ENCODE measurements around the gene CAPZB.

Gene CAPZB

DNA sequence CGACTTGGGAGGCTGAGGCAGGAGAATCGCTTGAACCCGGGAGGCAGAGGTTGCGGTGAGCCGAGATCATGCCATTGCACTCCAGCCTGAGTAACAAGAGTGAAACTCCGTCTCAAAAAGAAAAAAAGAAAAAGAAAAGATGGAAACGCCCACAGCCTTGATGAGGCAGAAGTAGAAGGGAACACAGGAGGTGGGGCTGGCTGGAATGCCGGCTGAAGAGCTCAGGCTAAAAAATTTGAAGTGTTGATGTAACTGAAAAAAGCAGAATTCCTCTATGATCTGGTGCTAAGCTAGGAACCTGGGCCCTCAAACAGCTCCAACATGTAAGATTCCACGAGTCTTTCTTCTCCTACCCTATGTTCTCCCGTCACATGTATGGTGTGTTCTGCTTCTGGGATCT is 119.6 kb downstream of the CAPZB start:
- H3K4me3 ChIP-seq (replicated peaks; ENCODE audit: insufficient read depth, low read length) = no peak overlapping the region
- H3K27ac ChIP-seq (replicated peaks) = no peak overlapping the region
- TF ChIP-seq SPI1 (IDR thresholded peaks at IDR 0.05; ENCODE audit: borderline replicate concordance, low read depth) (no peak), GABPA (IDR thresholded peaks at IDR 0.05; ENCODE audit: low read depth) (no peak), POLR2AphosphoS5 (IDR thresholded peaks at IDR 0.05; ENCODE audit: low read depth) (no peak)
- TF ChIP-seq, protein P1, sequence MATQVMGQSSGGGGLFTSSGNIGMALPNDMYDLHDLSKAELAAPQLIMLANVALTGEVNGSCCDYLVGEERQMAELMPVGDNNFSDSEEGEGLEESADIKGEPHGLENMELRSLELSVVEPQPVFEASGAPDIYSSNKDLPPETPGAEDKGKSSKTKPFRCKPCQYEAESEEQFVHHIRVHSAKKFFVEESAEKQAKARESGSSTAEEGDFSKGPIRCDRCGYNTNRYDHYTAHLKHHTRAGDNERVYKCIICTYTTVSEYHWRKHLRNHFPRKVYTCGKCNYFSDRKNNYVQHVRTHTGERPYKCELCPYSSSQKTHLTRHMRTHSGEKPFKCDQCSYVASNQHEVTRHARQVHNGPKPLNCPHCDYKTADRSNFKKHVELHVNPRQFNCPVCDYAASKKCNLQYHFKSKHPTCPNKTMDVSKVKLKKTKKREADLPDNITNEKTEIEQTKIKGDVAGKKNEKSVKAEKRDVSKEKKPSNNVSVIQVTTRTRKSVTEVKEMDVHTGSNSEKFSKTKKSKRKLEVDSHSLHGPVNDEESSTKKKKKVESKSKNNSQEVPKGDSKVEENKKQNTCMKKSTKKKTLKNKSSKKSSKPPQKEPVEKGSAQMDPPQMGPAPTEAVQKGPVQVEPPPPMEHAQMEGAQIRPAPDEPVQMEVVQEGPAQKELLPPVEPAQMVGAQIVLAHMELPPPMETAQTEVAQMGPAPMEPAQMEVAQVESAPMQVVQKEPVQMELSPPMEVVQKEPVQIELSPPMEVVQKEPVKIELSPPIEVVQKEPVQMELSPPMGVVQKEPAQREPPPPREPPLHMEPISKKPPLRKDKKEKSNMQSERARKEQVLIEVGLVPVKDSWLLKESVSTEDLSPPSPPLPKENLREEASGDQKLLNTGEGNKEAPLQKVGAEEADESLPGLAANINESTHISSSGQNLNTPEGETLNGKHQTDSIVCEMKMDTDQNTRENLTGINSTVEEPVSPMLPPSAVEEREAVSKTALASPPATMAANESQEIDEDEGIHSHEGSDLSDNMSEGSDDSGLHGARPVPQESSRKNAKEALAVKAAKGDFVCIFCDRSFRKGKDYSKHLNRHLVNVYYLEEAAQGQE (IDR thresholded peaks at IDR 0.05; ENCODE audit: insufficient replicate concordance, low read depth) = no peak
- TF ChIP-seq, protein P2, sequence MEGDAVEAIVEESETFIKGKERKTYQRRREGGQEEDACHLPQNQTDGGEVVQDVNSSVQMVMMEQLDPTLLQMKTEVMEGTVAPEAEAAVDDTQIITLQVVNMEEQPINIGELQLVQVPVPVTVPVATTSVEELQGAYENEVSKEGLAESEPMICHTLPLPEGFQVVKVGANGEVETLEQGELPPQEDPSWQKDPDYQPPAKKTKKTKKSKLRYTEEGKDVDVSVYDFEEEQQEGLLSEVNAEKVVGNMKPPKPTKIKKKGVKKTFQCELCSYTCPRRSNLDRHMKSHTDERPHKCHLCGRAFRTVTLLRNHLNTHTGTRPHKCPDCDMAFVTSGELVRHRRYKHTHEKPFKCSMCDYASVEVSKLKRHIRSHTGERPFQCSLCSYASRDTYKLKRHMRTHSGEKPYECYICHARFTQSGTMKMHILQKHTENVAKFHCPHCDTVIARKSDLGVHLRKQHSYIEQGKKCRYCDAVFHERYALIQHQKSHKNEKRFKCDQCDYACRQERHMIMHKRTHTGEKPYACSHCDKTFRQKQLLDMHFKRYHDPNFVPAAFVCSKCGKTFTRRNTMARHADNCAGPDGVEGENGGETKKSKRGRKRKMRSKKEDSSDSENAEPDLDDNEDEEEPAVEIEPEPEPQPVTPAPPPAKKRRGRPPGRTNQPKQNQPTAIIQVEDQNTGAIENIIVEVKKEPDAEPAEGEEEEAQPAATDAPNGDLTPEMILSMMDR (IDR thresholded peaks at IDR 0.05; ENCODE audit: insufficient read depth, low read length) = no peak
- DNase-seq (ENCODE audit: low read depth in 1 of 2, low spot score in 1 of 2) = no peak
- H3K27me3 ChIP-seq (ENCODE audit: insufficient read depth, poor library complexity, severe bottlenecking) = no peaks in the 10 kb centered on the region

GRCh38 chr1:19363536-19364152 is 121.7 kb downstream of the CAPZB start:
- no peaks in the 10 kb centered on the region for H3K27me3 ChIP-seq (ENCODE audit: insufficient read depth, poor library complexity, severe bottlenecking)

DNA sequence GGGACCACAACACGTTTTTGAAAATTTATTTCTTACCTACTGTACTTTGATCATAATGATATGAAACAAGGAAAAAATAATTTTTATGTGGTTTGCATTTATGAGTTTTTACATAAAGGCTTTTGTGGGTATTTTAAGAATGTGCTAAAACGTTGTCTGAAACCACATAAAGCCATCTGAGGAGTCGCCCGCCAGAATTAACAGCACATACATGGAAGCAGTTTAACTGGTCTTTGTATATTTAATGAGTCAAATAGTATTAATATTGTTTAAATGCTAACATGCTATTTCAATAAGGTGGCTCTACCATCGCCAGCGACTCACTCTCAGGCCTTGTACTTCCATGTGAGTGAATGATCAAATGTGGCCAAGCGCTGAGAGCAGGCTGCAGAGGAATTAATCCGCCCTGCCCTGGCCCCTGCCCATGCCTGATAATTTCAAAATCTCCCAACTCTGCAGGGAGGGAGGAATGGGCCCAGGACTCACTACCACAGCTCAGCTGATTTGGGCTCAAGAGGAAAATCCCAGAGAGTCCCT is 123.7 kb downstream of the CAPZB start:
- DNase-seq (ENCODE audit: low read depth in 1 of 2, low spot score in 1 of 2) = no peak
- Histone ChIP-seq H3K27ac (replicated peaks) (no peak overlapping the region), H3K27me3 (ENCODE audit: insufficient read depth, poor library complexity, severe bottlenecking) (no peaks in the 10 kb centered on the region), H3K4me3 (replicated peaks; ENCODE audit: insufficient read depth, low read length) (no peak overlapping the region)
- TF ChIP-seq POLR2AphosphoS5 (IDR thresholded peaks at IDR 0.05; ENCODE audit: low read depth) = no peak
- no peak for TF ChIP-seq SPI1 (IDR thresholded peaks at IDR 0.05; ENCODE audit: borderline replicate concordance, low read depth)
- TF ChIP-seq GABPA (IDR thresholded peaks at IDR 0.05; ENCODE audit: low read depth) = no peak
- TF ChIP-seq, protein P1 (IDR thresholded peaks at IDR 0.05; ENCODE audit: insufficient replicate concordance, low read depth) = no peak
- TF ChIP-seq, protein P2 (IDR thresholded peaks at IDR 0.05; ENCODE audit: insufficient read depth, low read length) = no peak

More at GRCh38 chr1:19363536-19364152, 121.7 kb downstream of the CAPZB start:
- Histone ChIP-seq H3K27ac (replicated peaks) (no peak overlapping the region), H3K4me3 (replicated peaks; ENCODE audit: insufficient read depth, low read length) (no peak overlapping the region)
- no peak for DNase-seq (ENCODE audit: low read depth in 1 of 2, low spot score in 1 of 2)
- TF ChIP-seq POLR2AphosphoS5 (IDR thresholded peaks at IDR 0.05; ENCODE audit: low read depth) (no peak), GABPA (IDR thresholded peaks at IDR 0.05; ENCODE audit: low read depth) (no peak), SPI1 (IDR thresholded peaks at IDR 0.05; ENCODE audit: borderline replicate concordance, low read depth) (no peak)
- TF ChIP-seq, protein P2 (IDR thresholded peaks at IDR 0.05; ENCODE audit: insufficient read depth, low read length) = no peak
- TF ChIP-seq, protein P1 (IDR thresholded peaks at IDR 0.05; ENCODE audit: insufficient replicate concordance, low read depth) = no peak
